Caco-2 (cell line): ENCODE results near the gene PATE3. TPM values are rescaled to one million over a fixed set of nuclear protein-coding genes. Genes with fewer than 3 reads are reported as not detected.

Experiments
- Bru-seq: library from RNA; stranded (reverse); fragments of 400-500 nt; gene quantifications from one replicate; lab custom pipeline; 2021; lab: Mats Ljungman, UMichigan
- BruChase-seq, 2 experiments: library from RNA; stranded (reverse); fragments of 400-500 nt; gene quantifications; one replicate each; lab custom pipeline; 2021; lab: Mats Ljungman, UMichigan
- BruUV-seq: library from RNA; stranded (reverse); fragments of 400-500 nt; replicated peaks from 2 replicates; lab custom pipeline; 2021; lab: Mats Ljungman, UMichigan
- CTCF ChIA-PET: fragments of 300-600 bp; sonication (Branson Sonifier 250); formaldehyde crosslinking; loops from one replicate; lab custom pipeline; 2022; ENCODE audit warnings: antibody characterized with exemption; lab: Charles Lee
- POLR2A ChIA-PET: fragments of 300-600 bp; sonication (Branson Sonifier 250); formaldehyde crosslinking; loops from one replicate; lab custom pipeline; 2022; ENCODE audit warnings: antibody characterized with exemption; lab: Charles Lee
- DNase-seq, 2 experiments: peaks; one replicate each; pipeline versions ENCODE4 v3.0.0 to v3.0.0-alpha.2; 2020 to 2022
- H3K27me3 ChIP-seq: replicated peaks from 2 replicates; pipeline ENCODE4 v1.6.0; 2011; ENCODE audit warnings: low read length; ENCODE audit not compliant: control insufficient read depth, insufficient read depth
- H3K36me3 ChIP-seq: 2 replicates; pipeline ENCODE4 v1.5.1; 2011; ENCODE audit warnings: low read length; ENCODE audit not compliant: control insufficient read depth, insufficient read depth
- H3K4me1 ChIP-seq: fragments of 250-450 bp; sonication (Bioruptor Pico); 2 replicates; pipeline ENCODE4 v1.5.1; 2020; ENCODE audit warnings: mild to moderate bottlenecking
- H3K4me3 ChIP-seq: 2 replicates; pipeline ENCODE4 v1.5.1; 2011; ENCODE audit warnings: low read depth, mild to moderate bottlenecking, control low read depth, low read length
- H3K9me3 ChIP-seq: fragments of 250-450 bp; sonication (Bioruptor Pico); 2 replicates; pipeline ENCODE4 v1.5.1; 2020; ENCODE audit warnings: mild to moderate bottlenecking, moderate library complexity
- H3K27ac Mint-ChIP-seq: one replicate; pipeline ENCODE4 v1.8.0; 2022; ENCODE audit warnings: mixed read lengths; ENCODE audit not compliant: unreplicated experiment
- H3K27me3 Mint-ChIP-seq: one replicate; pipeline ENCODE4 v1.8.0; 2022; ENCODE audit warnings: mixed read lengths; ENCODE audit not compliant: insufficient read depth, unreplicated experiment
- H3K36me3 Mint-ChIP-seq: one replicate; pipeline ENCODE4 v1.8.0; 2022; ENCODE audit warnings: mild to moderate bottlenecking, mixed read lengths; ENCODE audit not compliant: insufficient read depth, unreplicated experiment
- H3K4me1 Mint-ChIP-seq: one replicate; pipeline ENCODE4 v1.8.0; 2022; ENCODE audit warnings: low read depth, mixed read lengths; ENCODE audit not compliant: unreplicated experiment
- H3K4me3 Mint-ChIP-seq: one replicate; pipeline ENCODE4 v1.8.0; 2022; ENCODE audit warnings: mild to moderate bottlenecking, moderate library complexity, mixed read lengths; ENCODE audit not compliant: unreplicated experiment
- H3K9me3 Mint-ChIP-seq: one replicate; pipeline ENCODE4 v1.8.0; 2022; ENCODE audit warnings: mixed read lengths; ENCODE audit not compliant: unreplicated experiment
- intact Hi-C: fragments of 100-400 bp; cut with micrococcal nuclease; formaldehyde crosslinking; loops from one replicate; pipeline ENCODE4 v1.10.0; 2022; ENCODE audit not compliant: unreplicated experiment
- long read RNA-seq: library from polyadenylated mRNA; stranded (forward); transcript quantifications from one replicate; pipeline ENCODE4 v2.0.0, GENCODE V29; 2022
- total RNA-seq: library from RNA; stranded (reverse); gene quantifications from 2 replicates; pipeline ENCODE4 v1.2.3, GENCODE V29; 2022
- TF ChIP-seq, protein P1 (sequence below), 2 experiments: fragments of 200-600 bp in 1 of 2; IDR thresholded peaks; 1 replicate in 1 of 2; 2 replicates in 1 of 2; pipeline versions ENCODE4 v1.5.1 to v1.8.0; 2011 to 2022; ENCODE audit warnings: antibody characterized with exemption in 1 of 2, control low read depth in 1 of 2, inconsistent platforms in 1 of 2, low read depth in 1 of 2, low read length in 1 of 2, mild to moderate bottlenecking in 1 of 2, moderate library complexity in 1 of 2; ENCODE audit not compliant: insufficient read depth in 1 of 2, severe bottlenecking in 1 of 2, unreplicated experiment in 1 of 2

The PATE3 gene, protein sequence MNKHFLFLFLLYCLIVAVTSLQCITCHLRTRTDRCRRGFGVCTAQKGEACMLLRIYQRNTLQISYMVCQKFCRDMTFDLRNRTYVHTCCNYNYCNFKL
- not detected in 2 replicates for total RNA-seq
- Bru-seq, nascent RNA = not detected
- not detected for BruChase-seq, experiment 1, labeled RNA remaining after a 2-hour chase
- not detected for BruChase-seq, experiment 2, labeled RNA remaining after a 6-hour chase
- long read RNA-seq = 0 reads

DNA sequence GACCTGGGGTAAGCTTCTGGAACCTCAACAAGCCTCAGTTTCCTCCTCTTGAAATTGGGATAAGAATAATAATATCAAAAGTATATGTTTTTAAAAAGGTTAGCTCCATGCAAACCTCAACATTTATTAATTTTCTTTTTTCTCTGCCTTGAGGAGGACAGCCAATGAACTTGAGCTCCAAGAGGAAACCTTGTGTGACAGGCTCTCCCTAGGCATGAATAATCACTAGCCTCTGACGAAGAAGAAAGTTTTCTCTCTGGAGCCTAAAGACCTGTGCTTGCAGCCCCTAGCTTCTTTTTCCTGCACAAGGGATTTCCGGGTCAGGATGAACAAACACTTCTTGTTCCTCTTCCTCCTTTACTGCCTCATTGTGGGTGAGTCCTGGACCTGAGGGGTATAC, at the start of gene PATE3:
Gene PATE3, plus strand, starts transcription at position 301 of the 400 bp plus-strand sequence. Its CDS starts 25 bp downstream, at position 326.
- peaks cover 8% of the 10 kb centered on the region for H3K9me3 Mint-ChIP-seq
- TF ChIP-seq, protein P1, sequence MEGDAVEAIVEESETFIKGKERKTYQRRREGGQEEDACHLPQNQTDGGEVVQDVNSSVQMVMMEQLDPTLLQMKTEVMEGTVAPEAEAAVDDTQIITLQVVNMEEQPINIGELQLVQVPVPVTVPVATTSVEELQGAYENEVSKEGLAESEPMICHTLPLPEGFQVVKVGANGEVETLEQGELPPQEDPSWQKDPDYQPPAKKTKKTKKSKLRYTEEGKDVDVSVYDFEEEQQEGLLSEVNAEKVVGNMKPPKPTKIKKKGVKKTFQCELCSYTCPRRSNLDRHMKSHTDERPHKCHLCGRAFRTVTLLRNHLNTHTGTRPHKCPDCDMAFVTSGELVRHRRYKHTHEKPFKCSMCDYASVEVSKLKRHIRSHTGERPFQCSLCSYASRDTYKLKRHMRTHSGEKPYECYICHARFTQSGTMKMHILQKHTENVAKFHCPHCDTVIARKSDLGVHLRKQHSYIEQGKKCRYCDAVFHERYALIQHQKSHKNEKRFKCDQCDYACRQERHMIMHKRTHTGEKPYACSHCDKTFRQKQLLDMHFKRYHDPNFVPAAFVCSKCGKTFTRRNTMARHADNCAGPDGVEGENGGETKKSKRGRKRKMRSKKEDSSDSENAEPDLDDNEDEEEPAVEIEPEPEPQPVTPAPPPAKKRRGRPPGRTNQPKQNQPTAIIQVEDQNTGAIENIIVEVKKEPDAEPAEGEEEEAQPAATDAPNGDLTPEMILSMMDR (IDR thresholded peaks at IDR 0.05; ENCODE audit: insufficient read depth in 1 of 2, low read depth in 1 of 2, low read length in 1 of 2, severe bottlenecking in 1 of 2, unreplicated experiment in 1 of 2) = no peak
- no peak within 1 kb of the TSS for H3K4me3 Mint-ChIP-seq
- no peak within 1 kb of the TSS for H3K4me3 ChIP-seq
- ChIA-PET CTCF (no interaction called here), POLR2A (no interaction called here)
- intact Hi-C loops = no loop called here
- H3K27ac Mint-ChIP-seq = no peak within 1 kb of the TSS
- BruUV-seq = no TSS peak
- H3K9me3 ChIP-seq = no peaks in the 10 kb centered on the region
- H3K36me3 Mint-ChIP-seq = no peaks in the 10 kb centered on the region
- no peaks in the 10 kb centered on the region for H3K4me1 Mint-ChIP-seq
- H3K36me3 ChIP-seq = no peaks in the 10 kb centered on the region
- DNase-seq = no peak
- no peaks in the 10 kb centered on the region for H3K4me1 ChIP-seq
- 0 out of 2 replicates have a peak, but pooled peaks cover 1% of the 10 kb centered on the region for H3K27me3 ChIP-seq
- peaks cover 23% of the 10 kb centered on the region for H3K27me3 Mint-ChIP-seq

DNA sequence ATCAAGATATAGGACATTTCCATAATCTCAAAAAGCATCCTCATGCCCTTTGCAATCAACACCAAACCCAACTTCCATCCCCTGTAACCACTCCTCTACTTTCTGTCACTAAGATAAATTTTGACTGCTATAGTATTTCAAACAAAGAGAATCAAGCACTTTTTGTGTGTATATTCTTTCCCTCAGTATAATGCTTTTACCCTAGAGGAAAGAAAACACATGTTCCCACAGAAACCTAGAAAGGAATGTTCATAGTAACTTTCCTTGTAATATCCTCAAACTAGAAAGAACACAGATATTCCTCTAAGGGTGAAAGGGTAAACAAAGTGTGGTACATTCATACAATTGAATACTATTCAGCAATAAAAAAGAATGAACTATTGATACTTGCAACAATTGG, 47.3 kb upstream of the PATE3 start:
- no peaks in the 10 kb centered on the region for H3K9me3 Mint-ChIP-seq
- H3K4me3 ChIP-seq = no peak overlapping the region
- no peak overlapping the region for H3K27ac Mint-ChIP-seq
- 0 out of 2 replicates have a peak, but pooled peaks cover 1% of the 10 kb centered on the region for H3K27me3 ChIP-seq
- no peaks in the 10 kb centered on the region for H3K9me3 ChIP-seq
- no peaks in the 10 kb centered on the region for H3K4me1 ChIP-seq
- no peak for DNase-seq
- TF ChIP-seq, protein P1 (IDR thresholded peaks at IDR 0.05; ENCODE audit: insufficient read depth in 1 of 2, low read depth in 1 of 2, low read length in 1 of 2, severe bottlenecking in 1 of 2, unreplicated experiment in 1 of 2) = no peak
- no peaks in the 10 kb centered on the region for H3K4me1 Mint-ChIP-seq
- no peak overlapping the region for H3K4me3 Mint-ChIP-seq
- no TSS peak for BruUV-seq
- H3K36me3 ChIP-seq = no peaks in the 10 kb centered on the region
- H3K27me3 Mint-ChIP-seq = peaks cover 12% of the 10 kb centered on the region
- intact Hi-C loops = no loop called here
- no peaks in the 10 kb centered on the region for H3K36me3 Mint-ChIP-seq
- POLR2A ChIA-PET = no interaction called here
- CTCF ChIA-PET = no interaction called here

DNA sequence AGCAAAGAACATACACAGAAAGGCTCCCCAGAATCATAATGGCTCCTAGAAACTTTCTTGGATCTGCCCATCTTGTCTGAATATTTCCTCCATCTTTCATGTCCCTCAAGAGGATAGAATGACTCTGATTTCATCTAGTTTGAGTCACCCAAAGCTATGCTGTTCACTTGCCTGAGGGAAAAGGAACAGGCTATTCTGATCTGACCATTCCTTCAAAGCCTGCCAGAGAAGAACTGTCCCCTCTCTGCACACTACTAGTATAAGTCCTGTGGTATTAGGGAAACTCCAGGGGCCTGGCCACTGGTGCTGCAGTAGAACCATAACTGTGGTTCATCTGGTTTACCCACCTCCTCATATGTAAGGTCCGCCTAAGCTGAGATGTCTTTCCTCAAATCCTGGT, 44.2 kb upstream of the PATE3 start:
- Histone ChIP-seq H3K36me3 (no peaks in the 10 kb centered on the region), H3K4me3 (no peak overlapping the region), H3K27me3 (0 out of 2 replicates have a peak, but pooled peaks cover 2% of the 10 kb centered on the region), H3K4me1 (no peaks in the 10 kb centered on the region), H3K9me3 (no peaks in the 10 kb centered on the region)
- peaks cover 2% of the 10 kb centered on the region for H3K27me3 Mint-ChIP-seq
- DNase-seq = no peak
- BruUV-seq = no TSS peak
- TF ChIP-seq, protein P1 (IDR thresholded peaks at IDR 0.05; ENCODE audit: insufficient read depth in 1 of 2, low read depth in 1 of 2, low read length in 1 of 2, severe bottlenecking in 1 of 2, unreplicated experiment in 1 of 2) = no peak
- H3K36me3 Mint-ChIP-seq = no peaks in the 10 kb centered on the region
- H3K4me3 Mint-ChIP-seq = no peak overlapping the region
- ChIA-PET CTCF (no interaction called here), POLR2A (no interaction called here)
- H3K9me3 Mint-ChIP-seq = no peaks in the 10 kb centered on the region
- intact Hi-C loops = no loop called here
- no peak overlapping the region for H3K27ac Mint-ChIP-seq
- H3K4me1 Mint-ChIP-seq = no peaks in the 10 kb centered on the region
